Trophoblast cell (in vitro differentiated cells and primary cell): Measurements from ENCODE around the gene CPO.
"Not testable (repeated sequence)": the region's sequence is repeated elsewhere in the genome, so short reads cannot be mapped to it uniquely, and the experiment has no call there.

ENCODE experiments used
- DNase-seq, 2 donors: peaks; one replicate each; pipeline ENCODE4 v3.0.0-alpha.2; 2016
- H2AFZ ChIP-seq: 2 replicates; pipeline ENCODE4 v1.6.1; 2013; ENCODE audit warnings: low read length, moderate library complexity, mild to moderate bottlenecking; ENCODE audit not compliant: insufficient read depth, poor library complexity
- H2AK5ac ChIP-seq: 2 replicates; pipeline ENCODE4 v1.6.1; 2013; ENCODE audit warnings: mild to moderate bottlenecking, low read length
- H2BK120ac ChIP-seq: 2 replicates; pipeline ENCODE4 v1.6.1; 2013; ENCODE audit warnings: low read length, mild to moderate bottlenecking, moderate library complexity; ENCODE audit not compliant: insufficient read depth, poor library complexity
- H2BK12ac ChIP-seq: 2 replicates; pipeline ENCODE4 v1.6.1; 2013; ENCODE audit warnings: mild to moderate bottlenecking, low read length, moderate library complexity
- H2BK5ac ChIP-seq: 2 replicates; pipeline ENCODE4 v1.6.1; 2013; ENCODE audit warnings: low read length, low read depth, moderate library complexity, mild to moderate bottlenecking; ENCODE audit not compliant: poor library complexity
- H3K14ac ChIP-seq: 2 replicates; pipeline ENCODE4 v1.6.1; 2013; ENCODE audit warnings: mild to moderate bottlenecking, low read length
- H3K18ac ChIP-seq: 2 replicates; pipeline ENCODE4 v1.6.1; 2013; ENCODE audit warnings: mild to moderate bottlenecking, low read length
- H3K23ac ChIP-seq: 2 replicates; pipeline ENCODE4 v1.6.1; 2013; ENCODE audit warnings: low read length
- H3K27ac ChIP-seq: 2 replicates; pipeline ENCODE4 v1.5.1; 2013; ENCODE audit warnings: low read depth, mild to moderate bottlenecking, inconsistent platforms, low read length, moderate library complexity
- H3K27me3 ChIP-seq: 2 replicates; pipeline ENCODE4 v1.6.1; 2013; ENCODE audit warnings: inconsistent platforms, mild to moderate bottlenecking, low read length, moderate library complexity; ENCODE audit not compliant: insufficient read depth
- H3K36me3 ChIP-seq, 2 experiments: 1 replicate in 1 of 2; 2 replicates in 1 of 2; pipeline ENCODE4 v1.6.1; 2013; ENCODE audit warnings: low read length in 2 of 2, mild to moderate bottlenecking in 2 of 2, moderate library complexity in 1 of 2; ENCODE audit not compliant: insufficient read depth in 2 of 2, control insufficient read depth in 1 of 2
- H3K4ac ChIP-seq: 2 replicates; pipeline ENCODE4 v1.6.1; 2013; ENCODE audit warnings: low read depth, mild to moderate bottlenecking, low read length, moderate library complexity
- H3K4me1 ChIP-seq, 2 experiments: 1 replicate in 1 of 2; 2 replicates in 1 of 2; pipeline ENCODE4 v1.6.1; 2013; ENCODE audit warnings: low read length in 2 of 2, mild to moderate bottlenecking in 2 of 2, moderate library complexity in 1 of 2; ENCODE audit not compliant: insufficient read depth in 2 of 2, control insufficient read depth in 1 of 2
- H3K4me2 ChIP-seq: 2 replicates; pipeline ENCODE4 v1.6.1; 2013; ENCODE audit warnings: inconsistent platforms, mild to moderate bottlenecking, low read length, moderate library complexity
- H3K4me3 ChIP-seq: 2 replicates; pipeline ENCODE4 v1.5.1; 2013; ENCODE audit warnings: mild to moderate bottlenecking, low read depth, low read length, inconsistent platforms
- H3K79me1 ChIP-seq: one replicate; pipeline ENCODE4 v1.6.1; 2013; ENCODE audit warnings: low read length
- H3K79me2 ChIP-seq: 2 replicates; pipeline ENCODE4 v1.6.1; 2013; ENCODE audit warnings: low read length, mild to moderate bottlenecking; ENCODE audit not compliant: control insufficient read depth, insufficient read depth, poor library complexity
- H3K9ac ChIP-seq: 2 replicates; pipeline ENCODE4 v1.6.1; 2013; ENCODE audit warnings: mild to moderate bottlenecking, low read length
- H3K9me3 ChIP-seq: 2 replicates; pipeline ENCODE4 v1.6.1; 2013; ENCODE audit warnings: low read depth, mild to moderate bottlenecking, control low read depth, inconsistent platforms, low read length; ENCODE audit not compliant: insufficient read depth
- H4K12ac ChIP-seq: 2 replicates; pipeline ENCODE4 v1.6.1; 2013; ENCODE audit warnings: low read depth, mild to moderate bottlenecking, low read length, moderate library complexity
- H4K8ac ChIP-seq: 2 replicates; pipeline ENCODE4 v1.6.1; 2013; ENCODE audit warnings: low read depth, mild to moderate bottlenecking, low read length, moderate library complexity
- H4K91ac ChIP-seq: one replicate; pipeline ENCODE4 v1.6.1; 2013; ENCODE audit warnings: low read depth, mild to moderate bottlenecking, low read length, moderate library complexity
- WGBS: extraction: QIAGEN DNeasy Blood & Tissue Kit; methylation state at CpG from one replicate; pipeline ENCODE4 v1.1.7; 2013; ENCODE audit warnings: missing lambda C conversion rate; ENCODE audit not compliant: insufficient read length, insufficient coverage; ENCODE audit errors: extremely low coverage; 5-methylcytosine and 5-hydroxymethylcytosine counted together

The CPO gene

DNA sequence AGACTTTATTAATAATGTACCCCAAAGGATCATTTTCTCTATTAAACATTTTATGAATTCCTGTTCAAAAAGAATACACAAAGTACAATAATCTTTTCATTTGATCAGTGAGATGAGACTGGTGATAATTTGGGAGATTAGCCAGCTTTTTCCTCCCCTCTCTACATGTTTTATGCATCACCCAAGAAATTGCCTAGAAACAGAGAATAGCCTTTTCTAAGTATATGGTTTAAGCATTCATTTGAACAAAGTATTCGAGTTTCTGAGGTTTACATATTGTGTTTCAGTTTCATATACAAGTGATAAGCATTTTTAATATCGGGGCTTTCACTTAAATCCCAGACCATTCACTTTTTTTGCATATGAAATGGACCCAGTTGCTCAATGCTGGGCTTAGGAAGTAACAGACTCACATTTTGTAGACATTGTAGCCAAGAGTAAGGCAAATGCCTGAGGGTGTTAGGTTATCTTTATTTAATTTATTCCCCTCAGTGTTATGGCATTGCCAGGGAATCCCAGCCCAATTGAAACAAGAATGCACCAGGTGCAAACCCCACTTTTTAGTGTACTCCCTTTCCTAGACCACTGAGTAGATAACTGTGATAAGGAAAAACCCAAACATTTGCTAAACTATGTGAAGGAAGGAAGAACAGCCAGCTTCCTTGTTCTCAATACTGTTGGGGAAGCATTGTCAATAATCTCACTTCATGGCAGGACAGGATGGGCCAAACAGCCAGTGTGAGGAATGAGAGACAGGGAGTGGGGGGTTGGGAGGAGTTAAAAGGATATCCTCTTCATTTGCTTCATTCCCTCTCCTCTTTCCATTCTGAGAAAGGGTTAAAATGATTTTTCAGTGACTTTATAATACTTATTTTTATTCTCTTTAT, 3.5 kb downstream of the CPO start:
- H3K9me3 ChIP-seq: no peaks in the 10 kb centered on the region
- no peak overlapping the region for H3K9ac ChIP-seq
- no peak overlapping the region for H4K8ac ChIP-seq
- H2BK5ac ChIP-seq: no peak overlapping the region
- H2BK12ac ChIP-seq: no peak overlapping the region
- no peak overlapping the region for H4K91ac ChIP-seq
- H3K79me2 ChIP-seq: no peaks in the 10 kb centered on the region
- no peak overlapping the region for H3K4ac ChIP-seq
- no peaks in the 10 kb centered on the region for H3K79me1 ChIP-seq
- H3K18ac ChIP-seq: no peak overlapping the region
- no peak overlapping the region for H4K12ac ChIP-seq
- no peak overlapping the region for H2AFZ ChIP-seq
- H3K4me1 ChIP-seq: no peaks in the 10 kb centered on the region
- H3K4me3 ChIP-seq: no peak overlapping the region
- no peak overlapping the region for H3K27ac ChIP-seq
- no peak overlapping the region for H3K23ac ChIP-seq
- H2BK120ac ChIP-seq: no peak overlapping the region
- WGBS: no CpG with 5 or more reads among the region's 2 CpGs
- no peaks in the 10 kb centered on the region for H3K27me3 ChIP-seq
- H3K14ac ChIP-seq: no peak overlapping the region
- no peak for DNase-seq
- H3K4me2 ChIP-seq: no peak overlapping the region
- no peaks in the 10 kb centered on the region for H3K36me3 ChIP-seq
- no peak overlapping the region for H2AK5ac ChIP-seq

DNA sequence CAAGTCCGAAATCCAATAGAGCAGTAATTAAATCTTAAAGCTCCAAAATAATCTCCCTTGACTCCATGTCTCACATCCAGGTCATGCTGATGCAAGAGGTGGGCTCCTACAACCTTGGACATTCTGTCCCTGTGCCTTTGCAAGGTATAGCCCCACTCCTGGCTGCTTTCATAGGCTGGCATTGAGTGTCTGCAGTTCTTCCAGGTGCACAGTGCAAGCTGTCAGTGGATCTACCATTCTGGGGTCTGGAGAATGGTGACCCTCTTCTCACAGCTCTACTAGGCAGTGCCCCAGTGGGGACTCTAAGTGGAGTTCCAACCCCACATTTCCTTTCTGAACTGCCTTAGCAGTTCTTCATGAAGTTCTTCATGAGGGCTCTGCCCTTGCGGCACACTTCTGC, 14.1 kb downstream of the CPO start:
- not testable (repeated sequence) for H2AK5ac ChIP-seq, H3K4me1 ChIP-seq, H3K4me2 ChIP-seq, H4K12ac ChIP-seq, H4K91ac ChIP-seq, H3K14ac ChIP-seq, H3K79me2 ChIP-seq, DNase-seq, H2AFZ ChIP-seq, H3K4me3 ChIP-seq, H2BK5ac ChIP-seq, H3K4ac ChIP-seq, H2BK120ac ChIP-seq, H3K18ac ChIP-seq, H3K9ac ChIP-seq, H3K36me3 ChIP-seq, H3K9me3 ChIP-seq, H3K79me1 ChIP-seq, H4K8ac ChIP-seq, H2BK12ac ChIP-seq, H3K27ac ChIP-seq, H3K27me3 ChIP-seq, H3K23ac ChIP-seq
- no CpG with 5 or more reads among the region's 2 CpGs for WGBS

DNA sequence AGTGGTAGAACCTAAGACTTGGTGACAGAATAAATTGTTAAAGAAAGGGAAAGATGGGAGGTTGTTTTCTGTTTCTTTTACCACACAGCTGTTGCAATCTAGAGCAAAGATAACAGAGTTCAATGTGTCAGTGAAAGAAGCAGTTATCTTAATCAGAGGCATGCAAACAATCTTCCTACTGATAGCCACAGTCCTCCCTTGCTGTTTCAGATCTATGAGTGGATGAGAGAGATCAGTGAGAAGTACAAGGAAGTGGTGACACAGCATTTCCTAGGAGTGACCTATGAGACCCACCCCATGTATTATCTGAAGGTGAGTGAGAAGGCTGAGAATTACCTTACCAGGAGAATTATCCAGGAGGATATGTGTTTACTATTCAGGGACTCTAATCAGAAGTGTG, 15.9 kb downstream of the CPO start:
- H3K4me2 ChIP-seq: no peak overlapping the region
- no peak overlapping the region for H3K9ac ChIP-seq
- H4K8ac ChIP-seq: no peak overlapping the region
- no peaks in the 10 kb centered on the region for H3K4me1 ChIP-seq
- H3K4me3 ChIP-seq: no peak overlapping the region
- H3K27me3 ChIP-seq: no peaks in the 10 kb centered on the region
- no peak overlapping the region for H2AK5ac ChIP-seq
- H2AFZ ChIP-seq: no peak overlapping the region
- H3K9me3 ChIP-seq: peaks cover 6% of the 10 kb centered on the region
- no peak overlapping the region for H3K4ac ChIP-seq
- no peak overlapping the region for H4K91ac ChIP-seq
- H3K18ac ChIP-seq: no peak overlapping the region
- DNase-seq: peak; percentile 50 to 75
- H3K36me3 ChIP-seq: no peaks in the 10 kb centered on the region
- H2BK12ac ChIP-seq: no peak overlapping the region
- no peak overlapping the region for H3K14ac ChIP-seq
- no peaks in the 10 kb centered on the region for H3K79me2 ChIP-seq
- H4K12ac ChIP-seq: no peak overlapping the region
- H2BK5ac ChIP-seq: no peak overlapping the region
- no peak overlapping the region for H3K23ac ChIP-seq
- H3K27ac ChIP-seq: no peak overlapping the region
- H3K79me1 ChIP-seq: no peaks in the 10 kb centered on the region
- H2BK120ac ChIP-seq: no peak overlapping the region

DNA sequence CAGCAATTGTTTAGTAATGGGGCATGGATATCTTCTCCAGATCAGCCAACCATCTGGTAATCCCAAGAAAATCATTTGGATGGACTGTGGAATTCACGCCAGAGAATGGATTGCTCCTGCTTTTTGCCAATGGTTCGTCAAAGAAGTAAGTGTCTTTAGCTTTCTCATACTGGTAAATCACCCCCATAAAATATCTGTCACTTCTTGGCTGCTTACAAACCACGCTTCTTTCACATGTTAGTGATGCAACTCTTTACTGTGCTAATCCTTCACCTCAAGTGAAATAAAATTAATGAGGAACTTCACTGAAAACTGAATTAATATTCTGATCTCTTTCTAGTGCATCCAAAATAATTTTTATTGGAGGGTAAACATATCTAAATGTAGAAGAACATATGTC, 18.9 kb downstream of the CPO start:
- Histone ChIP-seq H3K79me2 (no peaks in the 10 kb centered on the region), H3K4me3 (no peak overlapping the region), H4K8ac (no peak overlapping the region), H3K27ac (no peak overlapping the region), H3K9ac (no peak overlapping the region), H2BK120ac (no peak overlapping the region), H3K14ac (no peak overlapping the region), H3K23ac (no peak overlapping the region), H3K9me3 (peaks cover 6% of the 10 kb centered on the region), H3K4ac (no peak overlapping the region), H3K4me2 (no peak overlapping the region), H2BK5ac (no peak overlapping the region), H4K91ac (no peak overlapping the region), H2BK12ac (no peak overlapping the region), H2AFZ (no peak overlapping the region), H3K36me3 (no peaks in the 10 kb centered on the region), H3K18ac (no peak overlapping the region), H2AK5ac (no peak overlapping the region), H3K79me1 (no peaks in the 10 kb centered on the region), H4K12ac (no peak overlapping the region), H3K27me3 (no peaks in the 10 kb centered on the region), H3K4me1 (no peaks in the 10 kb centered on the region)
- DNase-seq: no peak
- WGBS: no CpG with 5 or more reads among the region's 3 CpGs
